GM18951 (cell line): Measurements from ENCODE around the gene PLA2G6.
"Not testable (repeated sequence)": the region's sequence is repeated elsewhere in the genome, so short reads cannot be mapped to it uniquely, and the experiment has no call there.

Source experiments
- POLR2A ChIP-seq: IDR thresholded peaks from 4 replicates; pipeline ENCODE4 v1.6.1; 2011; ENCODE audit warnings: mild to moderate bottlenecking; ENCODE audit not compliant: insufficient read length, insufficient read depth; ENCODE audit errors: extremely low read depth
- in situ Hi-C: fragments of 300-500 bp; cut with MboI; formaldehyde crosslinking; loops from one replicate; pipeline ENCODE4 v1.12.0; 2022; ENCODE audit warnings: low sequenced_read_pairs, mixed read lengths, inconsistent platforms; ENCODE audit not compliant: unreplicated experiment

Gene PLA2G6

DNA sequence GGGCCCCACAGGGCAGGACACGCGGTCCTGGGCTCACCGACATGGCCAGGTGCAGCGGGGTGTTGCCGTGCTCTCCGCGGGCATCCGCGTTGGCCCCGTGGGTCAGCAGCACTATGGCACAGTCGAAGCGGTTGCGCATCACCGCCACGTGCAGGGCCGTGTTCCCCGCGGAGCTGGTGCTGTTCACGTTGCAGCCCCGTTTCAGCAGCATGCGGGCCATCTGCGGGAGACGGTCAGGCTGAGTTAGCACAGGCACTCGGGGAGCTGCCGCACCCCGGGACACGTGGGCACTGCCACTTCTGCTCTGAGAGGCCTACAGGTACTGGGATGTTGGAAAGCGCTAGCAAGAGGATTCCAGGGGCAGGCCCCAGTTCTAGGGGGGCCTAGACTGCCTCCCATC, 48.8 kb downstream of the PLA2G6 start:
- no peak for TF ChIP-seq POLR2A
- in situ Hi-C loops: no loop called here

- no peak for TF ChIP-seq POLR2A
- in situ Hi-C loops: no loop called here
Measured at GRCh38 chr22:38132136-38132535, 49.5 kb downstream of the PLA2G6 start.

DNA sequence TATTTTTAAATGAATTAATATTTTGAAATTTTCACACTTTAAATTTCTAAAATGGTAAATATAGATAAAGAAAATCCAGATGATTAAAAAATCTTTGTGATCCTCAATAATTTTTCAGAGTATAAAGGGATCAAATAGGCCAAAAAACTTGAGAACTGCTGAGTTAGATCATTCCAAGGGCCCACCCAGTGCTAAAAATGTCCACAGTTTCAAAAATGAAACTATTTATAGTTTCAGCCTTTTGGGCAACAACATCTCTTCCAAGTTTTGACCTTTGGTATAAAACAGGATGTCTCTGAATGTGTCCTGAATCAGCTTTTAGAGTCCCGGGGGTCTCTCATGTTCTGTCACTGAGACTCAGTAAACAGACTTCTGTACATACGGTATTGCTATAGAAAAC, 50.2 kb downstream of the PLA2G6 start:
- in situ Hi-C loops: no loop called here

GRCh38 chr22:38129856-38130255, 51.8 kb downstream of the PLA2G6 start:
- TF ChIP-seq POLR2A: no peak
- in situ Hi-C loops: no loop called here

More for the DNA sequence above, 50.2 kb downstream of the PLA2G6 start:
- TF ChIP-seq POLR2A: no peak

DNA sequence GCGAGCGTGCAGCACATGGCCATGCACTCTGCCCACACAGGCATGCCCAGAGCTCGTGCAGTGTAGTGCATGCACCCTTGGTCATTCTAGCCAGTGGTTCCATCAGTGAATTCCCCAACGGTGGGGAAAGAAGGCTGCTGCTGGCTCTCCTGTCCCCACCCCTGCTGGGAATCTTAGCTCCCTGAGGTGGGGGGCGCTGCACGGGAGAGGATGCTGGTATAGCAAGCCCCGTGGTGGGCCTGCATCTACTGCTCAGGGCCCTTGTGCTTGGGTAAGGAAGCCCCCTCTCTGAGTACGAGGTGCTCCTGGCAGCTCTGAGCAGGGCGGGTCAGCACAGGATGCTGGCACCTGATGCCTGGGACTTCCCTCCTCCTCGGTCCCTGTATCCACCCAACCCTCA, 52.6 kb downstream of the PLA2G6 start:
- in situ Hi-C loops: no loop called here
- no peak for TF ChIP-seq POLR2A

DNA sequence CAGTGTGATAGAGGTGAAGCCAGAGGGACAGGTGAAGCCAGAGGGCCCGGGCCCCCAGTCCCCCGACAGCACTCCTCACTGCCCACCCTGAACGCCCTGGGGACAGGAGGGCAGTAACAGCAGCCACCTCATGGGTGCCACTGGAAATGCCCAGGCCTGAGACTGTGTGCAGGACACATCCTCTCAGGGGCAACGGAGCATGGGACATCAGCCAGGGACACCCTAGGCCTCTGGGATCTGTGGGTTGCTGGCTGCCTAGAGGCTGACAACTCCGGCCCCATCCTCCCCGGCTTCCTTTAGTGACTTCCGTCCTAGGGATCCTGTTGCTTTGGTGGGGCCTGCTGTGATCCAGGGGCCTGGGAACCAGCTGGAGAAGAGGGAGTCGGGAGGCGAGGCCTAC, 53.8 kb downstream of the PLA2G6 start:
- TF ChIP-seq POLR2A: no peak
- in situ Hi-C loops: no loop called here

- in situ Hi-C loops: no loop called here
Measured at GRCh38 chr22:38126928-38127668, 54.5 kb downstream of the PLA2G6 start.

DNA sequence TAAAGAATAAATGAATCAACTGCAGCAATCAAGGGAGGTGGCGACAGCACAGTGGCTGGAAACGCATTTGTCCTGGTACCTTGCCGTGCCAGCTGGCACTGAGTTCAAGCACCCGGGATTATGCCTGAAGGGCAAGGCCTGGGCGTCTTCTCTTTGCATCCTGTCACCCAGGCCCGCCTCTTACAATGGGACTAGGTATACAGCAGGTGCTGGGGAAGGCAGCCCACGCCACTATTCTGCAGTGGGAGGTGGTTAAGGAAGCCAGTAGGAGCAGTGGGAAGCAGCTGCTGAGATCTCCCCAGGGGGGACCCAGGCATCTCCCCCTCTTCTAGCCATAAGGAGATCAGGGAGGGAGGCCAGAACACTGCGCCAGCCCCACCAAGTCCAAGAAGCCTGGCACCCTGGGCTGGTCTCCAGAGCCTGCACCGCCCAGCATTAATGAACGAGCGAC, 55.9 kb downstream of the PLA2G6 start:
- no peak for TF ChIP-seq POLR2A
- in situ Hi-C loops: no loop called here

More at GRCh38 chr22:38126928-38127668, 54.5 kb downstream of the PLA2G6 start:
- no peak for TF ChIP-seq POLR2A

DNA sequence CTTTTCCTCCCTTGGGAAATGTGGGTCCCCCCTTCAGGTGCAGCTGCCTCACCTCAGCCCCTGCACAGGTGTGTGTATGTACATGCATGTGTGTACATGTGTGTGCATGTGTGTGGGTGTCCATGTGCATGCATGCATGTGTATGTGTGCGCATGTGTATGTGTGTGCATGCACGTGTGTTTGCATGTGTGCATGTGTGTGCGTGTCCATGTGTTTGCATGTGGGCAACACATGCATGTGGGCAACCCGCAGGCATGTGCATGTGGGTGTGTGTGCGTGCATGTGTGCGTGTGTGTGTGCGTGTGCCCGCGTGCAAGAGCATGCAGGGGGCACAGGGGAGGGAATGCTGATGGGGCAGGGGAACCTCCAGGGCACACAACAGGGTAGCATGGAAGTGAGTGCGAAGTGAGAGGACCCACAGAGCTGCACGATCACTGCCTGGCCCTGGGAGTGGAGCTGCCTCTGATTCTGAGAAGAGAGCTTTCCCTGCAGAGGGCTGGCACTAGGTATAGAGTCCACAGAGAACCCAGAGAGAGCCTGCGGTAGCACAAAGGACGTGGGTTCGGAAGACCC, 56.5 kb downstream of the PLA2G6 start:
- in situ Hi-C loops: no loop called here
- TF ChIP-seq POLR2A: no peak

- in situ Hi-C loops: no loop called here
- TF ChIP-seq POLR2A: no peak
Measured at GRCh38 chr22:38124236-38124974, 57.2 kb downstream of the PLA2G6 start.

- in situ Hi-C loops: no loop called here
- TF ChIP-seq POLR2A: no peak
Measured at GRCh38 chr22:38122616-38123015, 59.0 kb downstream of the PLA2G6 start.

GRCh38 chr22:38120359-38121110, 61.1 kb downstream of the PLA2G6 start:
- TF ChIP-seq POLR2A: no peak
- in situ Hi-C loops: no loop called here

- in situ Hi-C loops: not testable (repeated sequence)
Measured at GRCh38 chr22:38118747-38119146, 62.9 kb downstream of the PLA2G6 start.
